ENCODE results near the gene STXBP2. TPM values are rescaled to one million over a fixed set of nuclear protein-coding genes. Genes with fewer than 3 reads are reported as not detected.
A peak's percentile ranks its signal among the peaks of the same experiment; 100 is the strongest.

STXBP2 gene
- total RNA-seq, 2 experiments from 2014 or later = 131 to 158 TPM

- no peak overlapping the region for H3K4me3 Mint-ChIP-seq
- H3K27ac Mint-ChIP-seq = no peak overlapping the region
- POLR2A ChIA-PET = no interaction called here
These were observed 18.6 kb upstream of the STXBP2 start for GRCh38 chr19:7618348-7618747.

GRCh38 chr19:7618771-7619510 lies 18.0 kb upstream of the STXBP2 start:
- ChIA-PET CTCF (no interaction called here), POLR2A (no interaction called here)
- no peaks in the 10 kb centered on the region for H3K27me3 Mint-ChIP-seq
- H3K9me3 Mint-ChIP-seq = no peaks in the 10 kb centered on the region
- H3K27ac Mint-ChIP-seq = no peak overlapping the region
- no peak for DNase-seq
- no peak overlapping the region for H3K4me3 Mint-ChIP-seq
- H3K4me1 Mint-ChIP-seq = no peaks in the 10 kb centered on the region
- peaks cover 20% of the 10 kb centered on the region for H3K36me3 Mint-ChIP-seq (ENCODE audit: low read depth)

More at GRCh38 chr19:7618348-7618747, 18.6 kb upstream of the STXBP2 start:
- Mint-ChIP-seq H3K36me3 (ENCODE audit: low read depth) (peaks cover 20% of the 10 kb centered on the region), H3K4me1 (no peaks in the 10 kb centered on the region), H3K9me3 (no peaks in the 10 kb centered on the region), H3K27me3 (no peaks in the 10 kb centered on the region)
- DNase-seq = no peak
- CTCF ChIA-PET = no interaction called here

DNA sequence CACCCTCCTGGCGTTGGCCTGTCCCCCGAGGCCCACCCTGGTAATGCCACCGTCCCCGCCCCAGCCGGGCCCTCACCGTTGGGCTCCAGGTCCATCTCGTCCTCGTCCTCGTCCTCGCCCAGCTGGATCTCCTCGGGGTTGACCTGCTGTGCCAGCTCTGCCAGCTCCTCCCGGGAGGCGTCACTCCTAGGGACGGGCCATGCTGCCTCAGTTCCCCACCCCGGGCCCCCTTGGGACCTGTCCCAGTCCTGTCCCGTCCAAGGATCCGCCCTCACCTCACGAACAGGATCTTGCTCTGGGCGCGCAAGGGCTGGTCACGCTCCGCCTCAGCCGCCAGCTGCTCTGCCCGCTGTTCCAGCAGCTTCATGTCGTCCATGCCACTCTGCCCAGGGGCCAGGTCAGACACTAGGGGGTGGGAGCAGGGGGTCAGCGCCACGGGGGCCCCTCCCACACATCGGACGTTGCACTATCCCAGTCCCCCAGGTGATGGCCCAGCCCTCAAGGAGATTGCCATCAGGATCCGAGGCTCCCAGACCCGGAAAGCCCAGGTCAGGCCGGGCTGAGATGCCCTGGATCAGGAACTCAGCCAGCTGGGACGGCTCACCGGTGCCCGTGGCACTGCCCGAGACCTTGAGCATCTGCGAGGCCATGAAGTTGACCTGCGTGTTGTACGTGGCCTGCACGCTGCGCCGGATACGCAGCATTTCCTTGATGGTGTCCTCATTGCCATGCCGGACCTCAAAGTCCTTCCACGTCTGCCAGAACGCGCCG lies 17.1 kb upstream of the STXBP2 start:
- Mint-ChIP-seq H3K9me3 (no peaks in the 10 kb centered on the region), H3K27ac (no peak overlapping the region), H3K27me3 (no peaks in the 10 kb centered on the region), H3K4me1 (no peaks in the 10 kb centered on the region), H3K4me3 (no peak overlapping the region), H3K36me3 (ENCODE audit: low read depth) (peaks cover 20% of the 10 kb centered on the region)
- POLR2A ChIA-PET = no interaction called here
- CTCF ChIA-PET = no interaction called here
- DNase-seq = no peak

GRCh38 chr19:7620442-7621412 lies 16.2 kb upstream of the STXBP2 start:
- DNase-seq = no peak
- Mint-ChIP-seq H3K4me3 (no peak overlapping the region), H3K9me3 (no peaks in the 10 kb centered on the region), H3K36me3 (ENCODE audit: low read depth) (peaks cover 20% of the 10 kb centered on the region), H3K27ac (no peak overlapping the region), H3K27me3 (no peaks in the 10 kb centered on the region), H3K4me1 (no peaks in the 10 kb centered on the region)
- CTCF ChIA-PET = no interaction called here
- POLR2A ChIA-PET = no interaction called here

DNA sequence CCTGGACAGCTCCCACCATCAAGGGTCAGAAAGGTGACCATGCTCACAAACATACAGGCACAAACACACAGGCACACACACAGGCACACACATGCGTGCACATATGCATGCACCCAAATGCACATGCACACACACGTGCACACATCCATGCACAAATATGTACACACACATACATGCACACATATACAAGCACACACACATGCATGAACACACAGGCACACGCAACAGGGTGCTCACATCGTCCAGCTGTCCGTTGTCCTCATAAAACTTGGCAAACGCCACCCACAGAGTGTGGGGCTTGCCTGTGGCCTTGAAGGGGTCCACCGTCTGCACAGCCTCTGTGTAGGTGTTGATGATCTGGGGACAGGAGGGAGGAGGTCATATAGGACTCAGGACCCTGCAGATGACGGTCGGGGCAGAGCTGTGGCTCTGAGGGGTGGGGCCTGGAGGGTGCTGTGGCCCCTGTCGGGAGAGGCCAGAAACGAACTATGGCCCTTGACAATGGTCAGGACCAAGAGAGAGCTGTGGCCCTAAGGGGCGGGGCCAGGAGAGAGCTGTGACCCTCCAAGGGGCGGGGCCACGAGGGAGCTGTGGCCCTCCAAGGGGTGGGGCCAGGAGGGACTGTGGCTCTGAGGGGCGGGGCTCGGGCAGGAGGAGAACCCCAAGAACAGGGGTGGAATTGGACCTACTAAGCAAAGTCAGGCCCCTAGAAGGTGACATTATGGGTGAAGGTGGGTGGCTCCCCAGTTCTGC lies 13.8 kb upstream of the STXBP2 start:
- CTCF ChIA-PET = interaction anchor here (0.6 kb wide), 1 partner anchor 87 kb away, joined by 4 read pairs; no protein-coding TSS in a partner anchor
- no peak overlapping the region for H3K27ac Mint-ChIP-seq
- H3K4me1 Mint-ChIP-seq = peaks cover 5% of the 10 kb centered on the region
- POLR2A ChIA-PET = interaction anchor here (0.6 kb wide), 1 partner anchor 18 kb away, joined by 3 read pairs; no protein-coding TSS in a partner anchor
- H3K27me3 Mint-ChIP-seq = no peaks in the 10 kb centered on the region
- H3K36me3 Mint-ChIP-seq (ENCODE audit: low read depth) = peaks cover 23% of the 10 kb centered on the region
- no peaks in the 10 kb centered on the region for H3K9me3 Mint-ChIP-seq
- no peak overlapping the region for H3K4me3 Mint-ChIP-seq
- no peak for DNase-seq

- H3K9me3 Mint-ChIP-seq = no peaks in the 10 kb centered on the region
- no peak overlapping the region for H3K4me3 Mint-ChIP-seq
- H3K27me3 Mint-ChIP-seq = no peaks in the 10 kb centered on the region
- H3K4me1 Mint-ChIP-seq = peaks cover 13% of the 10 kb centered on the region
- peaks cover 17% of the 10 kb centered on the region for H3K36me3 Mint-ChIP-seq (ENCODE audit: low read depth)
- ChIA-PET POLR2A (no interaction called here), CTCF (interaction anchor here (0.6 to 1.0 kb wide), 4 partner anchors 15 to 87 kb away, joined by 3 to 4 read pairs (median 3); no protein-coding TSS in a partner anchor)
- no peak for DNase-seq
- no peak overlapping the region for H3K27ac Mint-ChIP-seq
These were observed 12.9 kb upstream of the STXBP2 start for GRCh38 chr19:7623725-7624603.

- Mint-ChIP-seq H3K4me3 (no peak overlapping the region), H3K27ac (no peak overlapping the region), H3K4me1 (peaks cover 22% of the 10 kb centered on the region), H3K27me3 (no peaks in the 10 kb centered on the region), H3K36me3 (ENCODE audit: low read depth) (peaks cover 22% of the 10 kb centered on the region), H3K9me3 (no peaks in the 10 kb centered on the region)
- no peak for DNase-seq
- POLR2A ChIA-PET = no interaction called here
- CTCF ChIA-PET = interaction anchor here (0.9 to 1.0 kb wide), 3 partner anchors 16 to 19 kb away, joined by 3 to 4 read pairs (median 3); no protein-coding TSS in a partner anchor
These were observed 12.1 kb upstream of the STXBP2 start for GRCh38 chr19:7624810-7625209.

GRCh38 chr19:7625763-7626372 lies 11.0 kb upstream of the STXBP2 start:
- Mint-ChIP-seq H3K4me3 (no peak overlapping the region), H3K36me3 (ENCODE audit: low read depth) (peaks cover 22% of the 10 kb centered on the region), H3K27ac (no peak overlapping the region), H3K27me3 (no peaks in the 10 kb centered on the region), H3K9me3 (no peaks in the 10 kb centered on the region), H3K4me1 (peaks cover 30% of the 10 kb centered on the region)
- POLR2A ChIA-PET = no interaction called here
- no peak for DNase-seq
- CTCF ChIA-PET = no interaction called here

- POLR2A ChIA-PET = no interaction called here
- no peak overlapping the region for H3K27ac Mint-ChIP-seq
- H3K36me3 Mint-ChIP-seq (ENCODE audit: low read depth) = peaks cover 16% of the 10 kb centered on the region
- peak overlapping the region; percentile 90 for H3K4me3 Mint-ChIP-seq
- no peaks in the 10 kb centered on the region for H3K27me3 Mint-ChIP-seq
- DNase-seq = no peak
- no peaks in the 10 kb centered on the region for H3K9me3 Mint-ChIP-seq
- peaks cover 34% of the 10 kb centered on the region for H3K4me1 Mint-ChIP-seq
- CTCF ChIA-PET = no interaction called here
These were observed 9.7 kb upstream of the STXBP2 start for GRCh38 chr19:7627166-7627565.

- Mint-ChIP-seq H3K4me3 (peak overlapping the region; percentile 90), H3K4me1 (peaks cover 34% of the 10 kb centered on the region), H3K36me3 (ENCODE audit: low read depth) (peaks cover 10% of the 10 kb centered on the region), H3K27ac (peak overlapping the region; percentile 99), H3K27me3 (no peaks in the 10 kb centered on the region), H3K9me3 (no peaks in the 10 kb centered on the region)
- POLR2A ChIA-PET = interaction anchor here (1.0 kb wide), 1 partner anchor 234 kb away, joined by 3 read pairs; no protein-coding TSS in a partner anchor
- no peak for DNase-seq
- CTCF ChIA-PET = interaction anchor here (1.1 to 1.8 kb wide), 4 partner anchors 23 to 171 kb away, joined by 3 to 6 read pairs (median 4); no protein-coding TSS in a partner anchor
These were observed 8.2 kb upstream of the STXBP2 start for GRCh38 chr19:7628589-7629311.
